GM19438 (cell line): ENCODE results near the gene ANKRD44.
"Not testable (repeated sequence)": the region's sequence is repeated elsewhere in the genome, so short reads cannot be mapped to it uniquely, and the experiment has no call there.

ENCODE experiments used
- ATAC-seq: cut with Tn5 transposase; IDR thresholded peaks from one replicate; pipeline ENCODE4 v1.9.1; 2021; ENCODE audit warnings: low read depth; ENCODE audit not compliant: unreplicated experiment

The ANKRD44 gene

DNA sequence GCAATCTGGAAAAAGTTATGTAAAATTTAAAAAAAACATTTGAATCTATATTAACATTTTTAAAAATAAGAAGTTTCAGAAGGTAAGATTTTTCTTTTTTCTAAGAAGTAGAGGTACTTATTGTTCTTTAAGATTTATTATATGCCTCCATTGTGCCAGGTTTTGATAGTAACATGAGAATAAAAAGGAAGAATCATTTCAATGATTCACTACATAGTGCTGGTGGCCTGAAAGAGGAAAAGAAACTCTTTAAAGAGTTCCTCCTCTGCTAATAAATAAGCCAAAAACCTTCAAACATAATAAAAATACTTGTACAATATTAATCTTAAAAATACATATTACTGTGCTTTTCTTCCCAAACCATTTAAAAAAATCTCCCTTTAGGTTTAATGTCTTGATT lies 69.0 kb downstream of the ANKRD44 start:
- no peak for ATAC-seq

GRCh38 chr2:197241153-197241552 lies 69.4 kb downstream of the ANKRD44 start:
- no peak for ATAC-seq

GRCh38 chr2:197240421-197241041 lies 70.0 kb downstream of the ANKRD44 start:
- ATAC-seq: no peak

DNA sequence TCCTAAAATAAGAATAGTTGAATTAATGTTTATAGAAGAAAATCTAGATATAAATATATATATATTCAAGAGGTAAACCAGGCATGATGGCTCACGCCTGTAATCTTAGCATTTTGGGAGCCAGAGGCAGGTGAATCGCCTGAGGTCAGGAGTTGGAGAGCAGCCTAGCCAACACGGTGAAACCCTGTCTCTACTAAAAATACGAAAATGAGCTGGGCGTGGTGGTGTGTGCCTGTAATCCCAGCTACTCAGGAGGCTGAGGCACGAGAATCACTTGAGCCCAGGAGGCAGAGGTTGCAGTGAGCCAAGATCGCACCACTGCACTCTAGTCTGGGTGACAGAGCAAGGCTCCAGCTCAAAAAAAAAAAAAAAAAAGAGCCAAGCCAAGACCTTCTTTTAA lies 70.6 kb downstream of the ANKRD44 start:
- not testable (repeated sequence) for ATAC-seq

DNA sequence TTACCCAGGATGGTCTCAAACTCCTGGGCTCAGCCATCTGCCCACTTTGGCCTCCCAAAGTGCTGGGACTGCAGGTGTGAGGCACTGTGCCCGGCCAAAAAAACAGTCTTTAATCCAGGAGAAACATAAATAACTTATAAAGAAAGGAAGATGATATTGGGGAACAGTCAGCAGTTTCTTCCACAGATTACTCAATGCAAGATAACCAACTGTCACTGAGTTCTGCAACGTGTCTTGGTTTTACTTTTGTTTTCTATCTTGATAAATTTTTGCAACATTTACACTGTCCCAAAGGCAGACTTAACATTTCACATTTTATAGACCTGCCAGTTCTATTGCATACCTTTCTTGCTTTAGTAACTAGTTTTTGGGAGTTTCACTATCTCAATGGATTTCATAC lies 71.1 kb downstream of the ANKRD44 start:
- peak; percentile 62 for ATAC-seq

DNA sequence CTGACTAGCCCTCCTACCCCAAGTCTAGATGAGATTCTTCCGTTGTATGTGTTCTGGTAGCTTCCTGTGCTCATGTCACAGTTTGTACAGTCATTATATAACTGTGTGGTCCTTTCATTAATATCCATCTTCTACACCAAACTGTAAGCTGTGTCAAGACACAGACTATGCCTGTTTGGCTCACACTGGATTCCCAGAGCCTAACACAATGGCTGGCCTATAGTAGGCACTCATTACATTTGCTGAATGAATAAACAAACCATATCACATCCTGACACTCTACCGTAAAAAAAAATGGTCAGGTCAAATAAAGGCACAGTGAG lies 72.6 kb downstream of the ANKRD44 start:
- ATAC-seq: peak; percentile 35

- ATAC-seq: no peak
Measured at GRCh38 chr2:197237291-197238042, 73.1 kb downstream of the ANKRD44 start.

DNA sequence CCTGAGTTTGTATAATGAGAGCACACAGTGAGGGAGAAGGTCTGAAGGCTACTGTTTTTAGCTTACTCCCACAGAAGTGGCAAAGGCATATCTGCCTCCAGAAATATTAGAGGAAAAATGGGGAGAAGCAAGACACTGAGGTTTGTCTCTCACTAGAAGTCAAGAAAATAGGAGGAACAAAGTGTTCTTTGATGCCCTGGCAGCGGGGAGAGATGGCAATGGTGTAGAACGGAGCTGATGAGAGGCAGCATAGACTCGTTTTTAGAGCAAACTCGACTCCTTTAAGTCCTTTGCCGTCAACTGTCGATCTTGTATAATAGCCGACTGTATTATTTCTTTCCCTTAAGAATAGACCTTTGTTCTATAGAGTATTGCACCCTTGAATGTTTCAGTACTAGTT lies 73.8 kb downstream of the ANKRD44 start:
- no peak for ATAC-seq

GRCh38 chr2:197236159-197236558 lies 74.4 kb downstream of the ANKRD44 start:
- ATAC-seq: no peak

DNA sequence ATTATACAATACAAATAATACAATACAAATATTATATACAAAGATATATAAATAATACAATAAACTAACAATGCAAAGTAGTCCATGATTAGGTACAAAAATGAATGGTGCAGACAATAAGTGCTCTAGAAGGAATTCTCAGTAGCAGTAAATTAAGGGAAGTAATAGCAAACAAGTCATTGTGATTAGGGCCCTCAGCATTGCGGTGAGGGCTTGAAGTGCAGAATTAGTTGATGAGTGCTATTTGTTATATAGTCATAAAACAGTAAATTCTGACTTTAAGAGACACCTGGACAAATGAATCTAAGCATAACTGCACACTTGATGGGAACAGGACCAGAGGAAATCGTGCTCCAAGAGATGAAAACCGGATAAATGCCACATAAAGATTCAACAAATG lies 74.9 kb downstream of the ANKRD44 start:
- ATAC-seq: no peak

DNA sequence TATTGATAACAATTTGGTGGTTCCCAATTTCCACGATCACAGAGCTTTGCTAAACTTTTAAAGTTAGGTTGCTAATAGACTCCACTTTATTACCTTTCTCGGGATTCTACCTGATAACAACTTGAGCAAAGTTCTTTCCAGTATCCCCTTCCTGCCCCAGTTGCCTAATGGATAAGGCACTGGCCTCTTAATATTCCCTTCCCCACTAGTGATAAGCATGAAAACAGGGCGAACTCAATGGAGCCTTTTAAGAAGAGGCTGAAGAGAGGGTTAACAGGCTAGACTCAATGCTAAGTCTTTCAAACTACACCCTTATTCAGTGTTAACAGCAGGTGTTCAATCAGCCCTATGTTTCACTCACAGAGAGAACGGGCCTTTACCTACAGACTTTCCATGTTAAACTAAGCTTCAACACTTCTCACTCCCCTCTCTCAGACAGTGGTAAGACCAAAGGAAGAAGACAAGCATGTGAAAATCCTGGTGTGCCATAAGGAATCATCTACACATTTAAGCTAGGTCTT lies 75.8 kb downstream of the ANKRD44 start:
- no peak for ATAC-seq

- ATAC-seq: no peak
Measured at GRCh38 chr2:197233473-197233872, 77.1 kb downstream of the ANKRD44 start.

GRCh38 chr2:197232010-197232409 lies 78.6 kb downstream of the ANKRD44 start:
- no peak for ATAC-seq

DNA sequence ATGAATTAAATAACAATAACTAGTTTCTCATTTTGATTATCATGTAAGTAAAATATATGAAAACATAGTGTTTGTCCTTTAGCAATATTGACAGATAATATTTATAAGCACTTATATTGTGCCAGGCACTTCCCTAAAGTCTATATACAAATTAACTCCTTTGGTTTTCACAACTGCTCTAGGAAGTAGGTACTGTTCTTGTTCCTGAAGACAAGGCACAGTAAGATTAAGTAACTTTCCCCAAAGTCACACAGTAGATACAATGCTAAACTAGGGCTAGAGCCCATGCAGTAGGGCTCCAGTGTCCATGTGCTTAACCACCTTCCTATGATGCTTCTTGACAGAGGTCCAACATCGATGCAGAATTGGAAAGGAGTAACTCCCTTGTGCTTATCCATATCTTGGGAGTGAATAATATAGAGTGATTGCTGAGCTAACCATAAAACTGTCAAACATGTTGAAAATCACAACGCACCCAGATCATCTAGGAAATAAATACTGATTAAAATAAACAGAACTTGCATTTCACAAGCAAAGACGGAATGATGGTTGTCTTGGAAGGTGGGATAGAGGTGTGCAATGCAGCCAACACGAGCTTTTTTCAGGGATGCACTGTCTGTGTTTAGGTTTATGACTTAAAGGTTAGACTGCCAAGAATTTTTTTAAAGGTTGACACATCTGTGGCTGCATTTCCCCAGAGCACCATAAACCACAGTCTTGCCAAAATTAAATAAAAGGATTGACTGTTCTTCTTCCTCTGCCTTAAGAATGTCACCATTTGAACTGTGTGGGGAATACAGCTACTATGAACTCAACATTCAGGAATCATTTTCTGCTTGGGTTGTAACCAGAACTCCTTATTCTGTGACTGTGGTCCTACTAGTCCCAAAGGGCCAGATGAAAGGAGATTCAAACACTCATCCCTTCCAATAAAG lies 80.8 kb downstream of the ANKRD44 start:
- ATAC-seq: no peak

GRCh38 chr2:197223451-197223850 lies 87.1 kb downstream of the ANKRD44 start:
- no peak for ATAC-seq

- ATAC-seq: no peak
Measured at GRCh38 chr2:197219636-197220035, 90.9 kb downstream of the ANKRD44 start.

- no peak for ATAC-seq
Measured at GRCh38 chr2:197217541-197217940, 93.0 kb downstream of the ANKRD44 start.

DNA sequence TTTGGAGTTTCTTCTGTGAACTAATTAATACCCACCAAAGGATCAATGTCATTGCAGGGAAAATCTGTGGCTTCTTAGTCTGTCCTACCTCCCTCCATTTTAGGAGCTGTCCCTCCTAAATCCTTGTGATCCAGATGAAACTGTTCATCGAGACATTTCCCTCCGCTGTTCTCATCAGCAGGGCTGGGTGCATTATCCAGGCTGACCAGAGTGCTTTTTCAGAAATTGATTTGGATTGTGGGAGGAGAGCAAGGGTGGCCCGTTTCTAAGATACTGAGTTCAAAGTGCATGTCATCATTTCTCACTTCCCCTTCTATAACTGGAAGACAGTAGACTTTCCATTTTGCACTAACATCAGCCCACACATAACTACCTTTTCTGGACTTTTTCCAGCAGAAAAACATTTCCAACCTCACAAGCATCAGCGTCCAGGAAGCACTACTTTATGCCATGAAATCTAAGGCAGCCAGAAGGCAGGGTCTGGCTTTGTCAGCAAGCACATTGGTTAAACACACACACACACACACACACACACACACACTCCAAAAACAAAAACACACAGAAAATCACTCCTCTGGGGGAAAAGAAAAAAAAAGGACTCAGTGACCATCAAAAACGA lies 94.1 kb downstream of the ANKRD44 start:
- peak; percentile 61 for ATAC-seq

DNA sequence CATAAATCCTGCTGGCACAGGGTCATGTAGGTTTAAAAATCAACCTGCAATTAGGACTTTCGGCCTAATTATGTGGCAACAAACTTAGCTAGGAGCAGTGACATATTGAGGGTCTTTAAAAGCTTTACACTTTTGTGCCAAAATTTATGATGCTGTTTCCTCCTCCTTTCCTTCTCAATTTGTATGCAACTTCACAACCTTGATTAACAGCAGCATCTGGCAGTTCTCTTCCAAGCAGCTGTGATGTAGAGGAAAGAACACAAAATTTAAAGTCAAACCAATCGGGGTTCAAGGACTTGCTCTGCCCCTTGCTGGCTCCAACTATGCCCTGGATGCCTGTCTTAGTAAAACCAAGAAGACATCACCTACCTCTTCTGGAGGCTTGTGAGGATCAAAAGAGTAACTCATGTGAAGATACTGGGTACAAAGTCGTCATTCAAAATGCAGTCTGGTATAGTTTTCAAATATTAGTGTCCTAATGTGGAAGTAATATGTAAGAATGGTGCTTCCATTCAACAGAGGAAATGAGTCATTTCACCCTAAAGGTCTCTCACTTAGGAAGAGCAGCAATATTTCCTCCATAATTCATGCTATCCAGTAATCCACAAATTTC lies 94.7 kb downstream of the ANKRD44 start:
- peak; percentile 23 for ATAC-seq
